Neural progenitor cell (in vitro differentiated cells): ENCODE results near the gene MITF. TPM values are rescaled to one million over a fixed set of nuclear protein-coding genes. Genes with fewer than 3 reads are reported as not detected.

Source experiments
- DNase-seq: peaks from one replicate; pipeline ENCODE4 v3.0.0-alpha.2; 2016; ENCODE audit warnings: low spot score
- H2AFZ ChIP-seq: fragments of 200-600 bp; sonication (generic); replicated peaks from 2 replicates; pipeline ENCODE4 v1.6.1; 2016; ENCODE audit warnings: antibody characterized with exemption
- H3F3A ChIP-seq: fragments of 200-600 bp; sonication (generic); 2 replicates; pipeline ENCODE4 v1.6.1; 2016; ENCODE audit warnings: antibody characterized with exemption, low read depth
- H3K27ac ChIP-seq: fragments of 200-600 bp; sonication (generic); 2 replicates; pipeline ENCODE4 v1.5.1; 2016; ENCODE audit warnings: mild to moderate bottlenecking
- H3K27me3 ChIP-seq: fragments of 200-600 bp; sonication (generic); 2 replicates; pipeline ENCODE4 v1.6.1; 2016; ENCODE audit warnings: mild to moderate bottlenecking, moderate library complexity
- H3K36me3 ChIP-seq: fragments of 200-600 bp; sonication (generic); 2 replicates; pipeline ENCODE4 v1.5.1; 2016
- H3K4me1 ChIP-seq: fragments of 200-600 bp; sonication (generic); 2 replicates; pipeline ENCODE4 v1.6.1; 2016; ENCODE audit warnings: mixed run types
- H3K4me2 ChIP-seq: fragments of 200-600 bp; sonication (generic); 2 replicates; pipeline ENCODE4 v1.6.1; 2016
- H3K4me3 ChIP-seq: fragments of 200-600 bp; sonication (generic); 2 replicates; pipeline ENCODE4 v1.5.1; 2016
- H3K79me2 ChIP-seq: fragments of 200-600 bp; sonication (generic); 2 replicates; pipeline ENCODE4 v1.6.1; 2016; ENCODE audit warnings: low read depth
- H3K9ac ChIP-seq: fragments of 200-600 bp; sonication (generic); 2 replicates; pipeline ENCODE4 v1.6.1; 2016
- H3K9me3 ChIP-seq: fragments of 200-600 bp; sonication (generic); 2 replicates; pipeline ENCODE4 v1.5.1; 2016; ENCODE audit warnings: low read depth
- H4K20me1 ChIP-seq: fragments of 200-600 bp; sonication (generic); 2 replicates; pipeline ENCODE4 v1.6.1; 2016; ENCODE audit warnings: low read depth
- H3K27ac Mint-ChIP-seq: 3 replicates; pipeline ENCODE4 v1.8.0; 2021; ENCODE audit warnings: mixed read lengths
- H3K27me3 Mint-ChIP-seq: 2 replicates; pipeline ENCODE4 v1.8.0; 2022; ENCODE audit warnings: low read depth, mild to moderate bottlenecking, inconsistent platforms, moderate library complexity, mixed read lengths; ENCODE audit not compliant: insufficient read depth
- H3K36me3 Mint-ChIP-seq: 3 replicates; pipeline ENCODE4 v1.8.0; 2021; ENCODE audit warnings: mixed read lengths
- H3K4me1 Mint-ChIP-seq: 3 replicates; pipeline ENCODE4 v1.8.0; 2021; ENCODE audit warnings: mixed read lengths
- H3K4me3 Mint-ChIP-seq: 3 replicates; pipeline ENCODE4 v1.8.0; 2021; ENCODE audit warnings: mild to moderate bottlenecking, moderate library complexity, mixed read lengths
- H3K9me3 Mint-ChIP-seq: 3 replicates; pipeline ENCODE4 v1.8.0; 2020; ENCODE audit warnings: mixed read lengths
- CTCF ChIP-seq: fragments of 200-600 bp; sonication (generic); IDR thresholded peaks from 2 replicates; pipeline ENCODE4 v1.5.1; 2017; ENCODE audit warnings: antibody characterized with exemption, mild to moderate bottlenecking
- EZH2 ChIP-seq: fragments of 200-600 bp; sonication (generic); IDR thresholded peaks from 2 replicates; pipeline ENCODE4 v1.6.1; 2017; ENCODE audit warnings: antibody characterized with exemption, mild to moderate bottlenecking, moderate library complexity
- EZH2phosphoT487 ChIP-seq: fragments of 200-600 bp; sonication (generic); IDR thresholded peaks from 2 replicates; pipeline ENCODE4 v1.6.1; 2017; ENCODE audit warnings: antibody characterized with exemption
- total RNA-seq: library from RNA; depleted of rRNA; stranded (reverse); fragments of >200 nt; gene quantifications from 2 replicates; pipeline ENCODE4 v1.2.3, GENCODE V29; 2015; ENCODE audit warnings: low replicate concordance

MITF gene
- total RNA-seq, 1 donor from 2014 or later: not detected

GRCh38 chr3:69985266-69985665 lies 246.0 kb downstream of the MITF start:
- no peaks in the 10 kb centered on the region for H3K9me3 Mint-ChIP-seq
- H3K4me2 ChIP-seq: no peak overlapping the region
- H3K9me3 ChIP-seq: no peaks in the 10 kb centered on the region
- peaks cover 3% of the 10 kb centered on the region for H3K4me1 ChIP-seq
- no peak for DNase-seq
- no peaks in the 10 kb centered on the region for H3K36me3 Mint-ChIP-seq
- no peaks in the 10 kb centered on the region for H3K27me3 Mint-ChIP-seq
- H4K20me1 ChIP-seq: no peaks in the 10 kb centered on the region
- no peaks in the 10 kb centered on the region for H3K27me3 ChIP-seq
- H3K27ac ChIP-seq: no peak overlapping the region
- H3K4me3 ChIP-seq: no peak overlapping the region
- TF ChIP-seq EZH2 (no peak), CTCF (no peak), EZH2phosphoT487 (no peak)
- H3K27ac Mint-ChIP-seq: no peak overlapping the region
- H3K36me3 ChIP-seq: no peaks in the 10 kb centered on the region
- H3K4me1 Mint-ChIP-seq: no peaks in the 10 kb centered on the region
- no peaks in the 10 kb centered on the region for H3K79me2 ChIP-seq
- no peaks in the 10 kb centered on the region for H3F3A ChIP-seq
- no peak overlapping the region for H3K9ac ChIP-seq
- no peak overlapping the region for H3K4me3 Mint-ChIP-seq
- H2AFZ ChIP-seq: no peak overlapping the region

DNA sequence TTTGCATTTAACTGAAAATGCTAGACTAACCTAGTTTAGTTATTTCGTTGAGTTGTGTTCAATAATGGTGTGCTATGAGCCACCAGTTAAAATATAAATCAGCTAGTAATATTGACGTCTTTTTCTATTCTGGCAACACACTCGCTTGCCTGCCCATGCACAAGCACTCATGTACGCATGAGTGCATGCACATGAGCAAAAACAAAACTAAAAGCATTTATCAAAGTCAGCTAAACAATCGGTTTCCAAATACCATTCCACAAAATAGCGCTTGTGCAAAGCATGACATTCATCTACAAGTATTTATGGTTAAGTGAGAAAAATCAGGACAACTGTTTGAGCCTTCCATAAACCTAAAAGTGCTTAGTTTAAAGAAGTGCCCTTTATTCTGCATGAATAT lies 247.2 kb downstream of the MITF start:
- Histone ChIP-seq H3K79me2 (no peaks in the 10 kb centered on the region), H3F3A (no peaks in the 10 kb centered on the region), H3K36me3 (no peaks in the 10 kb centered on the region), H3K4me2 (no peak overlapping the region), H3K9ac (no peak overlapping the region), H4K20me1 (no peaks in the 10 kb centered on the region), H2AFZ (no peak overlapping the region), H3K4me3 (no peak overlapping the region), H3K4me1 (peaks cover 3% of the 10 kb centered on the region), H3K9me3 (no peaks in the 10 kb centered on the region), H3K27me3 (no peaks in the 10 kb centered on the region), H3K27ac (no peak overlapping the region)
- Mint-ChIP-seq H3K36me3 (no peaks in the 10 kb centered on the region), H3K9me3 (no peaks in the 10 kb centered on the region), H3K27me3 (no peaks in the 10 kb centered on the region), H3K27ac (no peak overlapping the region), H3K4me3 (no peak overlapping the region), H3K4me1 (no peaks in the 10 kb centered on the region)
- no peak for DNase-seq
- TF ChIP-seq EZH2phosphoT487 (no peak), CTCF (no peak)

GRCh38 chr3:69987833-69988232 lies 248.6 kb downstream of the MITF start:
- H3K36me3 Mint-ChIP-seq: no peaks in the 10 kb centered on the region
- Histone ChIP-seq H3K9me3 (no peaks in the 10 kb centered on the region), H3K9ac (no peak overlapping the region), H3K4me2 (no peak overlapping the region), H3K27ac (no peak overlapping the region), H3K4me1 (peaks cover 3% of the 10 kb centered on the region), H4K20me1 (no peaks in the 10 kb centered on the region), H3K79me2 (no peaks in the 10 kb centered on the region), H3K27me3 (no peaks in the 10 kb centered on the region), H3K36me3 (no peaks in the 10 kb centered on the region), H3F3A (no peaks in the 10 kb centered on the region), H3K4me3 (no peak overlapping the region), H2AFZ (no peak overlapping the region)
- H3K4me3 Mint-ChIP-seq: no peak overlapping the region
- H3K27ac Mint-ChIP-seq: no peak overlapping the region
- DNase-seq: no peak
- TF ChIP-seq CTCF: no peak
- no peaks in the 10 kb centered on the region for H3K4me1 Mint-ChIP-seq
- no peaks in the 10 kb centered on the region for H3K27me3 Mint-ChIP-seq
- no peaks in the 10 kb centered on the region for H3K9me3 Mint-ChIP-seq

- H4K20me1 ChIP-seq: no peaks in the 10 kb centered on the region
- Mint-ChIP-seq H3K36me3 (no peaks in the 10 kb centered on the region), H3K9me3 (no peaks in the 10 kb centered on the region), H3K27me3 (no peaks in the 10 kb centered on the region), H3K4me3 (no peak overlapping the region), H3K4me1 (peaks cover 6% of the 10 kb centered on the region), H3K27ac (no peak overlapping the region)
- H3K4me3 ChIP-seq: no peak overlapping the region
- no peaks in the 10 kb centered on the region for H3K4me1 ChIP-seq
- no peaks in the 10 kb centered on the region for H3K79me2 ChIP-seq
- H2AFZ ChIP-seq: no peak overlapping the region
- TF ChIP-seq CTCF (no peak), EZH2 (no peak), EZH2phosphoT487 (no peak)
- no peak overlapping the region for H3K9ac ChIP-seq
- no peaks in the 10 kb centered on the region for H3K27me3 ChIP-seq
- no peak overlapping the region for H3K27ac ChIP-seq
- H3K4me2 ChIP-seq: no peak overlapping the region
- H3F3A ChIP-seq: no peaks in the 10 kb centered on the region
- H3K36me3 ChIP-seq: no peaks in the 10 kb centered on the region
- H3K9me3 ChIP-seq: no peaks in the 10 kb centered on the region
- no peak for DNase-seq
These were observed 254.5 kb downstream of the MITF start for GRCh38 chr3:69993757-69994156.
